GM21381 (cell line): ENCODE data around the gene MIB2.
"Not testable (repeated sequence)": the region's sequence is repeated elsewhere in the genome, so short reads cannot be mapped to it uniquely, and the experiment has no call there.

Experiments used
- ATAC-seq: cut with Tn5 transposase; IDR thresholded peaks from one replicate; pipeline ENCODE4 v1.9.1; 2021; ENCODE audit warnings: mild to moderate bottlenecking, moderate library complexity; ENCODE audit not compliant: unreplicated experiment

MIB2 gene

GRCh38 chr1:1626207-1627141, 11.2 kb downstream of the MIB2 start:
- ATAC-seq: no peak

- no peak for ATAC-seq
These were observed 12.0 kb downstream of the MIB2 start for GRCh38 chr1:1627261-1627828.

GRCh38 chr1:1627829-1628753, 12.8 kb downstream of the MIB2 start:
- no peak for ATAC-seq

- no peak for ATAC-seq
These were observed 13.6 kb downstream of the MIB2 start for GRCh38 chr1:1628754-1629429.

- no peak for ATAC-seq
These were observed 14.3 kb downstream of the MIB2 start for GRCh38 chr1:1629430-1630190.

GRCh38 chr1:1630191-1630964, 15.1 kb downstream of the MIB2 start:
- ATAC-seq: peak; percentile 51

GRCh38 chr1:1630965-1631781, 15.9 kb downstream of the MIB2 start:
- ATAC-seq: no peak

- no peak for ATAC-seq
These were observed 16.6 kb downstream of the MIB2 start, which contains the start of gene MMP23B for GRCh38 chr1:1631782-1632420. Gene MMP23B, plus strand, starts transcription at chr1:1632173. Its CDS starts 46 bp downstream, at chr1:1632219.

- not testable (repeated sequence) for ATAC-seq
These were observed 18.1 kb downstream of the MIB2 start for GRCh38 chr1:1633409-1633808.

- ATAC-seq: not testable (repeated sequence)
These were observed 19.3 kb downstream of the MIB2 start for GRCh38 chr1:1634613-1635012.

GRCh38 chr1:1636621-1637478, 21.6 kb downstream of the MIB2 start:
- ATAC-seq: not testable (repeated sequence)

- not testable (repeated sequence) for ATAC-seq
These were observed 22.2 kb downstream of the MIB2 start for GRCh38 chr1:1637479-1637875.

- ATAC-seq: not testable (repeated sequence)
These were observed 23.2 kb downstream of the MIB2 start for GRCh38 chr1:1638528-1638927.

- ATAC-seq: not testable (repeated sequence)
These were observed 24.1 kb downstream of the MIB2 start for GRCh38 chr1:1639368-1639767.

GRCh38 chr1:1640081-1640480, 24.8 kb downstream of the MIB2 start:
- ATAC-seq: not testable (repeated sequence)

GRCh38 chr1:1640711-1641461, 25.6 kb downstream of the MIB2 start:
- ATAC-seq: not testable (repeated sequence)
